Inflammatory macrophage treated with lipopolysaccharide for 4 hours (primary cell): Measurements from ENCODE around the gene CETN1.

Experiments
- DNase-seq: peaks from one replicate; pipeline ENCODE4 v3.0.0-alpha.2; 2020

CETN1 gene

DNA sequence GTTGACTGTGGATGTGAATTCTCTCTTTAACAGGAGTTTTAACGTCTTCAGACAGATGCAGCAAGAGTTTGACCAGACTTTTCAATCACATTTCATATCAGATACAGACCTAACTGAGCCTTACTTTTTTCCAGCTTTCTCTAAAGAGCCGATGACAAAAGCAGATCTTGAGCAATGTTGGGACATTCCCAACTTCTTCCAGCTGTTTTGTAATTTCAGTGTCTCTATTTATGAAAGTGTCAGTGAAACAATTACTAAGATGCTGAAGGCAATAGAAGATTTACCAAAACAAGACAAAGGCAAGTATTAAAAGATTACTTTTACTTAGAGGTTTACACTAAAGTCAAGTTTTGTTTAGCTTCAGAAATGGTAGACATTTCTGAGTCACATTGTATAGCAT lies 47.1 kb downstream of the CETN1 start:
- DNase-seq: peak; percentile 6

DNA sequence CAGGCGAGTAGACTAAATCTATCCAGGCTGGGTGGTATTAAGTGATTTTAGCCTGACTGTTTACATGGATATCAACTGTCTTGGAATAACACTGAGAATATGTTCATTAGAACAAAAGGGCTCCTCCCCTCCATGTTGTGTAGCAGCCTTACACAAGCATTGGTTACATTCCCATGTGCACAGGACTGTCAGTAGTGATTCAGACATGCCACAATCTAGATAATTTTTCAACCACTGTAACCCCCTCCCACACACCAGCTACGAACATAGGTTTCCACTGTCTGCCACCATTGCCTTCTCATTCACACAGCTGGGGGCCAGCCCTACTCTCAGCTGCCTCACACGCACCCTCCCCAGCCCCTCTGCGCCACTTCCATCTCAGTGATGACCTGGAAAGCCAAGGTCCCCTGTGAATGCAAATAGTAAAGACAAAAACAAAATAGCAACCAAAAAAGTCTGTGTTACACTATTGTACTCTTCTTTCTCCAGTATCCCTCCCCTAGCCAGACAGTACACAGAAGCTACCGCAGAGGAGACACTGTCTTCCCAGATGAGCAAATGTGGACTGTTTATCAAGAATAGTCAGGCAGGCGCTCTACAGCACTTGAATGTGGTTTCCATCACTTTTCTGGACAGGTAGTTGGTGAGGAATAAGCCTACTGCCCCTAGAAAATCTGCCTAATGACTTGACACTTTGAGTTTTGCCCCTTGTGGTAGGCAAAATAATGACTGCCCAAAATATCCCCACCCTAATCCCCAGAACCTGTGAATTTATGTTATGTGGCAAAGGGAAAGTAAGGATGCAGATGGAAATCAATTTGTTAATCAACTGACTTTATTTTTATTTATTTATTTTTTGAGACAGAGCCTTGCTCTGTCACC lies 49.3 kb downstream of the CETN1 start:
- DNase-seq: no peak

- DNase-seq: no peak
Observed at GRCh38 chr18:631560-631959, 51.4 kb downstream of the CETN1 start.
